HG03139 (cell line): ENCODE data around the gene RDH16.
"Not testable (repeated sequence)": the region's sequence is repeated elsewhere in the genome, so short reads cannot be mapped to it uniquely, and the experiment has no call there.

Experiments used
- ATAC-seq: cut with Tn5 transposase; IDR thresholded peaks from one replicate; pipeline ENCODE4 v1.9.1; 2021; ENCODE audit not compliant: unreplicated experiment

RDH16 gene

GRCh38 chr12:56927281-56927680, 30.1 kb downstream of the RDH16 start:
- no peak for ATAC-seq

DNA sequence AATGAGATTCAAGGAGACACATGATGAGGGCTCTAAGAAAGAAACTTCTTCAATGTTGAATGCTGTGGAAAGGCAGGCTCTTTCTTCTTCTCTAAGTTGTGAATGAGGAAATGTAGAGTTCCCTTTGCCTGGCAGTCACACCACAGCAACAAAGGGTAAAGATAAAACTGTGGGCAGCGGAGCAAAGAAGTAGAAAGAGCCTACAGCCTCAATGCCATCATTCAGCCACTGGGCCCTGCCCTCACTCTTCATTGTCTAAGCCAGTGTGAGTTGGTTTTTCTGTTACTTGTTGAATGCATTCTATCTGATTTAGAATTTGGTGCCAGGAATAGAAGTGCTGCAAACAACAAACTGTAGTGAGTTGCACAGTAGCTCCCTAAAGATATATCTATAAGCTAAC, 35.4 kb downstream of the RDH16 start:
- ATAC-seq: no peak

DNA sequence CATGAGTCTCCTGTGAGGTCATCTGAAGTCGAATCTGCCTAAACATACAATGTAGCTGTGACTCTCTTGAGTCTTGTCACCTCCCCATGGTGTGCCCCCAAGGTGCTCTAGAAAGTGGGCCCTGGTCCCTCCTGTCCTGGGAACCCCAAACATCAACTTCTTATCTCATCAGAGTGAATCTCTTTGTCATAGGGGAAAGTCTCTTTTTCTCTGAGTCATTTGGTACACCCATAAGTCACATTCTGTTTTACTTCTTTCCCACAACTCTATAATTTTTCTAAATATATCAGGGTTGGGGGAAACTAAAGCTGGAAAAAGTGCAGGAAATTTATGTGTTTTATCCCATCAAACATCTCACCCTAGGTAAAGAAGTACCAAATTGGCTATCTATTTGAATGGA, 36.1 kb downstream of the RDH16 start:
- ATAC-seq: no peak

- not testable (repeated sequence) for ATAC-seq
Observed at GRCh38 chr12:56918139-56918538, 39.3 kb downstream of the RDH16 start.

- ATAC-seq: no peak
Observed at GRCh38 chr12:56916996-56917333, 40.4 kb downstream of the RDH16 start.

DNA sequence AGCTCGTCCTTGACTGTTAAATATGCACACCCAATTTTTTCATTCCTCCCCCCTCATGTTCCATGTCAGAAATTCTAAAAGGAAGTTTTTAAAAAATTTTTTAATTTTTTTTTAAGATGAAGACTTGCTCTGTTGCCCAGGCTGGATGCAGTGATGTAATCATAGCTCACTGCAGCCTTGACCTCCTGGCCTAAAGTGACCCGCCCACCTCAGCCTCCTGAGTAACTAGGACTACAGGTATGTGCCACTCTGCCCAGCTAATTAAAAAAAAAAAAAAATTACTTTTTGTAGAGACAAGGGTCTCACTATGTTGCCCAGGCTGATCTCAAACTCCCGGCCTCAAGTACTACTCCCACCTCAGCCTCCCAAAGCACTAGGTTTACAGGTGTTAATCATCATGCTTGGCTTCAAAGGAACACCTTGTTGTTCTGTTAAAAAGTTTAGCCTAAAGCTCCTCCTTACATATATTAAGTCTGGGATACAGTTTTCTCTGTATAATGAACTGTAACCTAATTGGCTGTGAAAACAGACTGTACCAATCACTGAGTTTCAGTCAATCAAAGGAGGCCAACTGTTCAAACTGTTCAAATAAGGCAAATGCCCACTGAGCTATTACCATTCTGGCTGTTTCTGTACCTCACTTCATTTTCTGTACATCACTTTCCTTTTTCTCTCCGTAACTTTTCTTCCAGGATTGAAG, 41.0 kb downstream of the RDH16 start:
- no peak for ATAC-seq

GRCh38 chr12:56914724-56915123, 42.7 kb downstream of the RDH16 start:
- ATAC-seq: no peak

- ATAC-seq: no peak
Observed at GRCh38 chr12:56914256-56914655, 43.2 kb downstream of the RDH16 start.

DNA sequence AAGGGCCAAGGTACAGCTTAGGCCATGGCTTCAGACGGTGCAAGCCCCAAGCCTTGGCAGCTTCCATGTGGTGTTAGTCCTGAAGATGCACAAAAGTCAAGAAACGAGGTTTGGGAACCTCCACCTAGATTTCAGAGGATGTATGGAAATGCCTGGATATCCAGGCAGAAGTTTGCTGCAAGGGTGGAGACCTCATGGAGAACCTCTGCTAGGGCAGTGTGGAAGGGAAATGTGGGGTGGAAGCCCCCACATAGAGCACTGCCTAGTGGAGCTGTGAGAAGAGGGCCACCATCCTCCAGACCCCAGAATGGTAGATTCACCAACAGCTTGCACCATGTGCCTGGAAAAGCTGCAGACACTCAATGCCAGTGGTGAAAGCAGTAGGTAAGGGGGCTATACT, 48.0 kb downstream of the RDH16 start:
- ATAC-seq: not testable (repeated sequence)

DNA sequence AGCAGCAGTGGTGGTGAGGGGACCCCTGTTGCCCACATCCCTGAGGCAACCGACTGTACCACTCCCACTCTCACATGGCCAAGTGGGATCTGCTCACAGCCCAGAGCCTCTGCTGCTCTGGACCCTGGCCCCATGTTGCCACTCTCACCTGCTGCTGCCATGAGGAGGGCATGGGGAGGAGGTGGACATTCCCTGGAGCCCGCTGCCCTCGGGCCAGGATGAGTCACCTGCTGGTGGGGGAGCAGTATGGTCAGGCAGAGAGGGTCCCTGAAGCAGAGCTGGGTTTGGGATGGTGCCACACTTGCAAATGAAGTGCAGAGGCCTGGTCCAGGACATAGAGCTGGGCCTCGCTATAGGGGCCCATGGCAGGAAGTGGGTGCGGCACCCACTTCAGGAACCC, 49.3 kb downstream of the RDH16 start:
- ATAC-seq: no peak

DNA sequence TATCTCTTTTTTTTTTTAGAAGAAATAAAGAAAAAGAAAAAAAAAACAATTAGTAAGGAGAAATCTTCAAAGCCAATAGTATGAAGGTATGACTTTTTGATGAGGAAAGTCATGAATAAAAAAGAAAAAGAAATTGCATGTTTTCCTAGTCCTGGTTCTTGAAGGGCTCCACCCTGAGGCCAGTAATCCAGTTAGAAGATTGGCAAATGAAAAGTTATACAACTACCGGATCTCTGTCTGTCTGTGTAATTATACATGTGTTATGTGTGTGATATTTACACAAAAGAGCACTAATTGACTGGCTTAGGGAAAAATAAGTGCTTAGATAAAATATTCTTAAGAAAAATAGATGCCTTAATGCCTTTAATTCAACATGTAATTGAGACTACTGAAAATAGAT, 51.6 kb downstream of the RDH16 start:
- no peak for ATAC-seq

GRCh38 chr12:56903374-56903773, 54.0 kb downstream of the RDH16 start:
- ATAC-seq: no peak
